Neural crest cell (in vitro differentiated cells): ENCODE results near the gene CFAP73. TPM values are rescaled to one million over a fixed set of nuclear protein-coding genes. Genes with fewer than 3 reads are reported as not detected.
A peak's percentile ranks its signal among the peaks of the same experiment; 100 is the strongest.
"Not testable (repeated sequence)": the region's sequence is repeated elsewhere in the genome, so short reads cannot be mapped to it uniquely, and the experiment has no call there.

Source experiments
- DNase-seq: peaks from one replicate; pipeline ENCODE4 v3.0.0; 2021; ENCODE audit warnings: low read depth, mixed read lengths, low spot score
- H3K27ac Mint-ChIP-seq: one replicate; pipeline ENCODE4 v1.8.0; 2021; ENCODE audit warnings: mild to moderate bottlenecking, mixed read lengths; ENCODE audit not compliant: unreplicated experiment
- H3K27me3 Mint-ChIP-seq: 2 replicates; pipeline ENCODE4 v1.8.0; 2021; ENCODE audit warnings: low read depth, mild to moderate bottlenecking, mixed read lengths
- H3K36me3 Mint-ChIP-seq: 2 replicates; pipeline ENCODE4 v1.8.0; 2021; ENCODE audit warnings: low read depth, mild to moderate bottlenecking, mixed read lengths
- H3K4me1 Mint-ChIP-seq: 2 replicates; pipeline ENCODE4 v1.8.0; 2021; ENCODE audit warnings: mixed read lengths
- H3K4me3 Mint-ChIP-seq: one replicate; pipeline ENCODE4 v1.8.0; 2021; ENCODE audit warnings: mild to moderate bottlenecking, mixed read lengths
- H3K9me3 Mint-ChIP-seq: 2 replicates; pipeline ENCODE4 v1.8.0; 2021; ENCODE audit warnings: mixed read lengths
- CTCF ChIP-seq: fragments of 200-600 bp; sonication (generic); conservative IDR thresholded peaks from 2 replicates; pipeline ENCODE4 v1.5.0; 2021; ENCODE audit warnings: antibody characterized with exemption, mild to moderate bottlenecking
- total RNA-seq: library from RNA; stranded (reverse); gene quantifications from 2 replicates; pipeline ENCODE4 v1.2.1, GENCODE V29; 2021

The CFAP73 gene
- total RNA-seq, 1 donor from 2014 or later, result not detected

- Mint-ChIP-seq H3K27ac (no peak overlapping the region), H3K27me3 (peaks cover 6% of the 10 kb centered on the region), H3K4me3 (no peak overlapping the region), H3K4me1 (peaks cover 6% of the 10 kb centered on the region), H3K36me3 (no peaks in the 10 kb centered on the region), H3K9me3 (no peaks in the 10 kb centered on the region)
- DNase-seq, result no peak
- TF ChIP-seq CTCF, result no peak
Measured at GRCh38 chr12:113115455-113116126, 33.9 kb upstream of the CFAP73 start.

- Mint-ChIP-seq H3K9me3 (no peaks in the 10 kb centered on the region), H3K4me1 (peaks cover 6% of the 10 kb centered on the region), H3K36me3 (no peaks in the 10 kb centered on the region), H3K4me3 (no peak overlapping the region), H3K27ac (no peak overlapping the region), H3K27me3 (peaks cover 8% of the 10 kb centered on the region)
- no peak for TF ChIP-seq CTCF
- DNase-seq, result no peak
Measured at GRCh38 chr12:113116875-113117274, 32.6 kb upstream of the CFAP73 start.

GRCh38 chr12:113117684-113118083 is 31.8 kb upstream of the CFAP73 start:
- peaks cover 14% of the 10 kb centered on the region for H3K27me3 Mint-ChIP-seq
- H3K27ac Mint-ChIP-seq, H3K36me3 Mint-ChIP-seq, H3K4me3 Mint-ChIP-seq, H3K9me3 Mint-ChIP-seq, DNase-seq, H3K4me1 Mint-ChIP-seq: not testable (repeated sequence)

GRCh38 chr12:113118142-113118541 is 31.4 kb upstream of the CFAP73 start:
- no peak overlapping the region for H3K4me3 Mint-ChIP-seq
- TF ChIP-seq CTCF, result no peak
- DNase-seq, result no peak
- H3K9me3 Mint-ChIP-seq, result peaks cover 5% of the 10 kb centered on the region
- no peaks in the 10 kb centered on the region for H3K36me3 Mint-ChIP-seq
- peaks cover 6% of the 10 kb centered on the region for H3K4me1 Mint-ChIP-seq
- H3K27me3 Mint-ChIP-seq, result peaks cover 18% of the 10 kb centered on the region
- H3K27ac Mint-ChIP-seq, result no peak overlapping the region

- H3K4me1 Mint-ChIP-seq, result peaks cover 6% of the 10 kb centered on the region
- no peak for TF ChIP-seq CTCF
- no peak overlapping the region for H3K4me3 Mint-ChIP-seq
- H3K36me3 Mint-ChIP-seq, result no peaks in the 10 kb centered on the region
- peaks cover 21% of the 10 kb centered on the region for H3K27me3 Mint-ChIP-seq
- H3K27ac Mint-ChIP-seq, result peak overlapping the region; percentile 81
- DNase-seq, result peak; percentile 24
- peaks cover 8% of the 10 kb centered on the region for H3K9me3 Mint-ChIP-seq
Measured at GRCh38 chr12:113119980-113120669, 29.4 kb upstream of the CFAP73 start.
